K562 (cell line): ENCODE measurements around the gene SMG9. TPM values are rescaled to one million over a fixed set of nuclear protein-coding genes. Genes with fewer than 3 reads are reported as not detected.
A peak's percentile ranks its signal among the peaks of the same experiment; 100 is the strongest.

ENCODE experiments used
- ATAC-seq: fragments of 200-7000 bp; cut with Tn5 transposase; 3 replicates; pipeline ENCODE4 v1.9.1; 2020; ENCODE audit warnings: moderate library complexity
- BruUV-seq: library from RNA; stranded (reverse); fragments of 400-500 nt; replicated peaks from 2 replicates; lab custom pipeline; 2021; lab: Mats Ljungman, UMichigan
- CTCF ChIA-PET: fragments of 300-600 bp; formaldehyde crosslinking; extraction: SDS; loops from one replicate; lab custom pipeline; 2021; ENCODE audit warnings: low intra/inter-chr PET ratio; lab: Yijun Ruan, JAX
- POLR2A ChIA-PET: fragments of 300-600, 350-650 bp; sonication (Branson Sonifier 250); formaldehyde crosslinking; extraction: SDS; loops from one replicate; lab custom pipeline; 2021; ENCODE audit warnings: antibody characterized with exemption, inconsistent platforms; lab: Yijun Ruan, JAX
- DNase-seq, 4 experiments: peaks; one replicate each; pipeline versions ENCODE4 v3.0.0 to v3.0.0-alpha.2; 2011 to 2018; ENCODE audit warnings: low spot score in 3 of 4, mixed read lengths in 3 of 4; ENCODE audit errors: extremely low read depth in 1 of 4
- FAIRE-seq: peaks from 2 replicates; lab custom pipeline; 2011; peaks lifted over from hg19 to GRCh38; lab: Jason Lieb, UNC
- H2AFZ ChIP-seq: 2 replicates; pipeline ENCODE4 v1.6.0; 2011; ENCODE audit warnings: low read depth, low read length, control low read depth, inconsistent platforms
- H3K27ac ChIP-seq: fragments of 200-600 bp; 3 replicates; pipeline ENCODE4 v1.8.0; 2011; ENCODE audit warnings: low read depth, mild to moderate bottlenecking, control low read depth, inconsistent platforms, low read length, moderate library complexity, mixed read lengths; ENCODE audit errors: extremely low read depth
- H3K27me3 ChIP-seq, 2 experiments: fragments of 300-600 bp in 1 of 2; 2 replicates in 1 of 2; 3 replicates in 1 of 2; pipeline versions ENCODE4 v1.6.0 to v1.8.0; 2011; ENCODE audit warnings: inconsistent platforms in 2 of 2, low read length in 2 of 2, mild to moderate bottlenecking in 1 of 2, mixed read lengths in 1 of 2, moderate library complexity in 1 of 2; ENCODE audit not compliant: control insufficient read depth in 2 of 2, insufficient read depth in 2 of 2
- H3K36me3 ChIP-seq: fragments of 300-600 bp; 3 replicates; pipeline ENCODE4 v1.8.0; 2011; ENCODE audit warnings: mild to moderate bottlenecking, low read length, inconsistent platforms; ENCODE audit not compliant: control insufficient read depth, insufficient read depth
- H3K4me1 ChIP-seq, 2 experiments: fragments of 200-600 bp in 1 of 2; replicated peaks in 1 of 2; 2 replicates in 1 of 2; 3 replicates in 1 of 2; pipeline versions ENCODE4 v1.5.1 to v1.8.0; 2011; ENCODE audit warnings: inconsistent platforms in 2 of 2, low read length in 2 of 2, mild to moderate bottlenecking in 1 of 2, mixed read lengths in 1 of 2, moderate library complexity in 1 of 2; ENCODE audit not compliant: control insufficient read depth in 2 of 2, insufficient read depth in 2 of 2
- H3K4me2 ChIP-seq: 2 replicates; pipeline ENCODE4 v1.6.1; 2011; ENCODE audit warnings: low read length, control low read depth, inconsistent platforms, mixed read lengths; ENCODE audit not compliant: insufficient read depth
- H3K4me3 ChIP-seq: fragments of 200-600 bp; sonication (generic), shearing (Covaris generic); 2 replicates; pipeline ENCODE4 v1.5.1; 2016; ENCODE audit warnings: control low read depth, inconsistent platforms
- H3K79me2 ChIP-seq: fragments of 200-600 bp; 3 replicates; pipeline ENCODE4 v1.8.0; 2011; ENCODE audit warnings: low read length, inconsistent platforms; ENCODE audit not compliant: control insufficient read depth, insufficient read depth
- H3K9ac ChIP-seq, 2 experiments: 2 replicates each; pipeline versions ENCODE4 v1.6.0 to v1.6.1; 2011; ENCODE audit warnings: low read depth in 2 of 2, low read length in 2 of 2, control low read depth in 1 of 2, inconsistent platforms in 1 of 2, mild to moderate bottlenecking in 1 of 2, mixed read lengths in 1 of 2; ENCODE audit not compliant: insufficient read depth in 1 of 2
- H3K9me1 ChIP-seq: one replicate; pipeline ENCODE4 v1.6.0; 2011; ENCODE audit warnings: inconsistent platforms, mild to moderate bottlenecking, low read length, moderate library complexity; ENCODE audit not compliant: control insufficient read depth, insufficient read depth
- H3K9me3 ChIP-seq: replicated peaks from 2 replicates; pipeline ENCODE4 v1.5.1; 2011; ENCODE audit warnings: low read depth, low read length, inconsistent platforms; ENCODE audit not compliant: control insufficient read depth, insufficient read depth
- H4K20me1 ChIP-seq: replicated peaks from 2 replicates; pipeline ENCODE4 v1.6.1; 2011; ENCODE audit warnings: low read length, inconsistent platforms, mixed read lengths; ENCODE audit not compliant: control insufficient read depth, insufficient read depth
- ATF7 ChIP-seq: fragments of 450-650 bp; IDR thresholded peaks from 2 replicates; pipeline ENCODE4 v1.7.1; 2014; ENCODE audit warnings: mild to moderate bottlenecking, moderate library complexity
- BRD4 ChIP-seq: fragments of 200-600 bp; sonication (generic); IDR thresholded peaks from 2 replicates; pipeline ENCODE4 v1.6.1; 2017; ENCODE audit warnings: inconsistent platforms
- CCAR2 ChIP-seq: fragments of 200-400 bp; formaldehyde crosslinking; IDR thresholded peaks from 2 replicates; pipeline ENCODE4 v1.6.1; 2017; ENCODE audit warnings: mild to moderate bottlenecking, low read depth, low read length
- GTF2E2 ChIP-seq: fragments of 200-800 bp; sonication (Bioruptor generic); IDR thresholded peaks from 2 replicates; pipeline ENCODE4 v1.6.1; 2016; ENCODE audit warnings: missing genetic modification characterization, missing compliant biosample characterization
- NEUROD1 ChIP-seq: fragments of 150-350 bp; IDR thresholded peaks from 2 replicates; pipeline ENCODE4 v1.6.1; 2014; ENCODE audit warnings: borderline replicate concordance, low read length, low read depth; ENCODE audit not compliant: partially characterized antibody
- PREB ChIP-seq: sonication (generic); formaldehyde crosslinking; IDR thresholded peaks from 2 replicates; pipeline ENCODE4 v1.8.1; 2023; ENCODE audit warnings: mild to moderate bottlenecking, missing genetic modification reagents
- SNIP1 ChIP-seq: fragments of 450-650 bp; IDR thresholded peaks from 2 replicates; pipeline ENCODE4 v1.7.1; 2017; ENCODE audit warnings: low read depth, mild to moderate bottlenecking
- SRSF3 ChIP-seq: fragments of 200-400 bp; formaldehyde crosslinking; IDR thresholded peaks from 2 replicates; pipeline ENCODE4 v1.6.1; 2016; ENCODE audit warnings: mild to moderate bottlenecking, low read length, moderate library complexity; ENCODE audit not compliant: insufficient read depth
- ZNF431 ChIP-seq: sonication (generic); formaldehyde crosslinking; IDR thresholded peaks from 2 replicates; pipeline ENCODE4 v1.8.0; 2022; ENCODE audit warnings: mild to moderate bottlenecking, missing genetic modification reagents
- WGBS: fragments of 100-300 bp; shearing (Covaris generic); methylation state at CpG from one replicate; pipeline ENCODE4 v1.1.6; 2016; ENCODE audit warnings: low coverage, mixed read lengths; ENCODE audit not compliant: insufficient coverage; ENCODE audit errors: missing lambda C conversion rate; 5-methylcytosine and 5-hydroxymethylcytosine counted together
- in situ Hi-C: fragments of 300-500 bp; cut with MboI; formaldehyde crosslinking; loops from 4 replicates; pipeline ENCODE4 v1.15.0; 2018; ENCODE audit warnings: inconsistent platforms, mixed read lengths
- intact Hi-C: fragments of 100-400 bp; cut with micrococcal nuclease; formaldehyde crosslinking; loops from 2 replicates; pipeline ENCODE4 v1.14.2; 2022
- polyA plus RNA-seq, 8 experiments: library from polyadenylated mRNA; depleted of rRNA in 4 of 8; stranded (reverse) in 5 of 8; unstranded in 3 of 8; fragments of >200 nt; fragmentation: Nextera tagmentation in 2 of 8; fragmentation: Illumina TruSeq in 1 of 8; extraction: Ambion mirVana in 2 of 8; extraction: Trizol in 1 of 8; gene quantifications; 2 replicates each; pipeline versions ENCODE4 v1.2.1 to v1.2.3, GENCODE V29; 2011 to 2014; ENCODE audit warnings: inconsistent platforms in 1 of 8, missing spikeins in 1 of 8
- total RNA-seq, 7 experiments: library from RNA; depleted of rRNA in 6 of 7; stranded (reverse); fragments of >200 nt in 6 of 7; fragmentation: Illumina TruSeq in 2 of 7; extraction: Trizol in 2 of 7; gene quantifications; 2 replicates each; pipeline versions ENCODE4 v1.2.1 to v1.2.3, GENCODE V29; 2011 to 2021; ENCODE audit warnings: low replicate concordance in 1 of 7

Gene SMG9
- total and polyA plus RNA-seq, 9 of the 15 experiments (the other 6 are each of a cell fraction or from before 2014, with no cell fraction given) = 1.7 to 79.7 (median 40.2) TPM

- no peak; the same call in 2 of the 3 replicates for ATAC-seq
- H3K4me1 ChIP-seq = peaks cover 0 to 18% of the 10 kb centered on the region in 2 experiments; a peak in 2 of 5 replicates
- no peaks in the 10 kb centered on the region for H3K79me2 ChIP-seq
- in situ Hi-C loops = no loop called here
- H2AFZ ChIP-seq = no peak overlapping the region
- H3K27me3 ChIP-seq = peaks cover 26 to 32% of the 10 kb centered on the region in 2 experiments; a peak in 4 of 5 replicates
- H3K27ac ChIP-seq = no peak overlapping the region
- DNase-seq = no peak
- TF ChIP-seq GTF2E2 (tag) (no peak), SRSF3 (no peak), CCAR2 (no peak)
- 46% methylated on average over 8 of the region's 10 CpGs for WGBS
- intact Hi-C loops = no loop called here
- H4K20me1 ChIP-seq = no peaks in the 10 kb centered on the region
- BruUV-seq = no TSS peak
- POLR2A ChIA-PET = interaction anchor here (0.6 to 0.8 kb wide), 3 partner anchors 19 to 44 kb away, joined by 3 read pairs; no protein-coding TSS in a partner anchor
- no peak overlapping the region for H3K4me2 ChIP-seq
- no peak overlapping the region for H3K4me3 ChIP-seq
- no peaks in the 10 kb centered on the region for H3K9me3 ChIP-seq
- no peak for FAIRE-seq
- H3K36me3 ChIP-seq = no peaks in the 10 kb centered on the region
- no peaks in the 10 kb centered on the region for H3K9me1 ChIP-seq
- CTCF ChIA-PET = no interaction called here
- 0 out of 4 replicates have a peak overlapping the region, but pooled peaks of 1 of the 2 experiments have one; percentile 31 for H3K9ac ChIP-seq
Observed at GRCh38 chr19:43720936-43721335, 33.8 kb downstream of the SMG9 start.

GRCh38 chr19:43719918-43720317, 34.8 kb downstream of the SMG9 start:
- H3K4me3 ChIP-seq = no peak overlapping the region
- in situ Hi-C loops = no loop called here
- no peak overlapping the region for H3K27ac ChIP-seq
- no peaks in the 10 kb centered on the region for H3K9me3 ChIP-seq
- no peak overlapping the region for H3K9ac ChIP-seq
- no peak overlapping the region for H3K4me2 ChIP-seq
- POLR2A ChIA-PET = interaction anchor here (0.6 to 0.7 kb wide), 2 partner anchors 160 to 165 kb away, joined by 3 read pairs; no protein-coding TSS in a partner anchor
- DNase-seq (no peak), ATAC-seq (no peak), FAIRE-seq (no peak)
- H3K36me3 ChIP-seq = no peaks in the 10 kb centered on the region
- intact Hi-C loops = no loop called here
- BruUV-seq = no TSS peak
- CTCF ChIA-PET = no interaction called here
- H2AFZ ChIP-seq = no peak overlapping the region
- peaks cover 0 to 23% of the 10 kb centered on the region in 2 experiments; a peak in 2 of 5 replicates for H3K4me1 ChIP-seq
- H3K79me2 ChIP-seq = no peaks in the 10 kb centered on the region
- H4K20me1 ChIP-seq = no peaks in the 10 kb centered on the region
- H3K9me1 ChIP-seq = no peaks in the 10 kb centered on the region
- WGBS = 25% methylated on average over 5 of the region's 5 CpGs
- peaks cover 26 to 37% of the 10 kb centered on the region in 2 experiments; a peak in 4 of 5 replicates for H3K27me3 ChIP-seq
- no peak for TF ChIP-seq PREB (CRISPR knock-in tag)
- TF ChIP-seq SNIP1 = no peak
- no peak for TF ChIP-seq ATF7
- TF ChIP-seq BRD4 = no peak
- TF ChIP-seq ZNF431 (CRISPR knock-in tag) = no peak
- no peak for TF ChIP-seq NEUROD1
